Keratinocyte (primary cell): ENCODE data around the gene SEC23A. TPM values are rescaled to one million over a fixed set of nuclear protein-coding genes. Genes with fewer than 3 reads are reported as not detected.
A peak's percentile ranks its signal among the peaks of the same experiment; 100 is the strongest.

Experiments used
- DNase-seq: peaks from one replicate; pipeline ENCODE4 v3.0.0-alpha.2; 2011; ENCODE audit warnings: low read depth, missing footprints, low spot score
- FAIRE-seq: peaks from 2 replicates; lab custom pipeline; 2011; peaks lifted over from hg19 to GRCh38; lab: Jason Lieb, UNC
- H2AFZ ChIP-seq: 2 replicates; pipeline ENCODE4 v1.6.0; 2012; ENCODE audit warnings: low read length, control low read depth, inconsistent platforms; ENCODE audit not compliant: control insufficient read depth
- H3K27ac ChIP-seq: 2 replicates; pipeline ENCODE4 v1.5.1; 2011; ENCODE audit warnings: low read length; ENCODE audit not compliant: control insufficient read depth, insufficient read depth
- H3K27me3 ChIP-seq: 3 replicates; pipeline ENCODE4 v1.6.0; 2011; ENCODE audit warnings: low read length; ENCODE audit not compliant: control insufficient read depth, insufficient read depth; ENCODE audit errors: extremely low read depth
- H3K36me3 ChIP-seq, 2 experiments: 2 replicates in 1 of 2; 3 replicates in 1 of 2; pipeline ENCODE4 v1.5.1; 2011; ENCODE audit warnings: low read length in 2 of 2, mild to moderate bottlenecking in 1 of 2; ENCODE audit not compliant: control insufficient read depth in 2 of 2, insufficient read depth in 2 of 2; ENCODE audit errors: extremely low read depth in 1 of 2
- H3K4me1 ChIP-seq: 3 replicates; pipeline ENCODE4 v1.5.1; 2011; ENCODE audit warnings: low read length; ENCODE audit not compliant: control insufficient read depth, insufficient read depth; ENCODE audit errors: extremely low read depth
- H3K4me2 ChIP-seq: 3 replicates; pipeline ENCODE4 v1.6.0; 2011; ENCODE audit warnings: low read depth, low read length; ENCODE audit not compliant: control insufficient read depth, insufficient read depth; ENCODE audit errors: extremely low read depth
- H3K4me3 ChIP-seq, 3 experiments: fragments of 200-600 bp in 1 of 3; sonication (generic) in 1 of 3; 2 replicates in 2 of 3; 3 replicates in 1 of 3; pipeline ENCODE4 v1.5.1; 2011 to 2016; ENCODE audit warnings: low read length in 3 of 3, mild to moderate bottlenecking in 3 of 3, control low read depth in 2 of 3, inconsistent platforms in 1 of 3, low read depth in 1 of 3, mixed read lengths in 1 of 3, mixed run types in 1 of 3, moderate library complexity in 1 of 3; ENCODE audit not compliant: control insufficient read depth in 2 of 3, insufficient read depth in 2 of 3; ENCODE audit errors: extremely low read depth in 1 of 3
- H3K79me2 ChIP-seq: 2 replicates; pipeline ENCODE4 v1.6.0; 2012; ENCODE audit warnings: low read length; ENCODE audit not compliant: control insufficient read depth, insufficient read depth
- H3K9ac ChIP-seq: 3 replicates; pipeline ENCODE4 v1.6.0; 2011; ENCODE audit warnings: low read length; ENCODE audit not compliant: control insufficient read depth, insufficient read depth; ENCODE audit errors: extremely low read depth
- H3K9me1 ChIP-seq: 3 replicates; pipeline ENCODE4 v1.6.0; 2011; ENCODE audit warnings: low read length; ENCODE audit not compliant: control insufficient read depth, insufficient read depth; ENCODE audit errors: extremely low read depth
- H3K9me3 ChIP-seq: 2 replicates; pipeline ENCODE4 v1.5.1; 2012; ENCODE audit warnings: low read depth, low read length; ENCODE audit not compliant: control insufficient read depth
- H4K20me1 ChIP-seq: 3 replicates; pipeline ENCODE4 v1.6.0; 2011; ENCODE audit warnings: low read length; ENCODE audit not compliant: control insufficient read depth, insufficient read depth; ENCODE audit errors: extremely low read depth
- EZH2 ChIP-seq: IDR thresholded peaks from one replicate; pipeline ENCODE4 v1.6.1; 2012; ENCODE audit warnings: inconsistent platforms, mild to moderate bottlenecking, low read length, moderate library complexity
- dilution Hi-C: fragments of 300-500 bp; cut with MboI; formaldehyde crosslinking; loops from one replicate; pipeline ENCODE4 v1.7.0; 2020; ENCODE audit warnings: low sequenced_read_pairs; ENCODE audit not compliant: extremely low pct_ligation_motif_present
- polyA plus RNA-seq, 5 experiments: library from polyadenylated mRNA; depleted of rRNA in 3 of 5; stranded (reverse) in 3 of 5; stranded (forward) in 1 of 5; unstranded in 1 of 5; fragments of >200 nt; gene quantifications; 1 replicate in 1 of 5; 2 replicates in 3 of 5; 3 replicates in 1 of 5; pipeline versions ENCODE4 v1.2.1 to v1.2.3, GENCODE V29; 2011 to 2012; ENCODE audit warnings: missing spikeins in 2 of 5, low read depth in 1 of 5, low replicate concordance in 1 of 5
- TF ChIP-seq, protein P1 (sequence below), 3 experiments: IDR thresholded peaks in 1 of 3; conservative IDR thresholded peaks in 1 of 3; optimal IDR thresholded peaks in 1 of 3; 2 replicates in 2 of 3; 3 replicates in 1 of 3; pipeline versions ENCODE3 to v1.5.1; 2011; ENCODE audit warnings: low read length in 3 of 3, mild to moderate bottlenecking in 3 of 3, moderate library complexity in 2 of 3, control low read depth in 1 of 3, inconsistent platforms in 1 of 3; ENCODE audit not compliant: insufficient read depth in 2 of 3; ENCODE audit errors: extremely low read depth in 1 of 3

The SEC23A gene
- polyA plus RNA-seq, 1 donor (not counting 4 experiments of a cell fraction or from before 2014, with no cell fraction given) = 79.6 TPM

DNA sequence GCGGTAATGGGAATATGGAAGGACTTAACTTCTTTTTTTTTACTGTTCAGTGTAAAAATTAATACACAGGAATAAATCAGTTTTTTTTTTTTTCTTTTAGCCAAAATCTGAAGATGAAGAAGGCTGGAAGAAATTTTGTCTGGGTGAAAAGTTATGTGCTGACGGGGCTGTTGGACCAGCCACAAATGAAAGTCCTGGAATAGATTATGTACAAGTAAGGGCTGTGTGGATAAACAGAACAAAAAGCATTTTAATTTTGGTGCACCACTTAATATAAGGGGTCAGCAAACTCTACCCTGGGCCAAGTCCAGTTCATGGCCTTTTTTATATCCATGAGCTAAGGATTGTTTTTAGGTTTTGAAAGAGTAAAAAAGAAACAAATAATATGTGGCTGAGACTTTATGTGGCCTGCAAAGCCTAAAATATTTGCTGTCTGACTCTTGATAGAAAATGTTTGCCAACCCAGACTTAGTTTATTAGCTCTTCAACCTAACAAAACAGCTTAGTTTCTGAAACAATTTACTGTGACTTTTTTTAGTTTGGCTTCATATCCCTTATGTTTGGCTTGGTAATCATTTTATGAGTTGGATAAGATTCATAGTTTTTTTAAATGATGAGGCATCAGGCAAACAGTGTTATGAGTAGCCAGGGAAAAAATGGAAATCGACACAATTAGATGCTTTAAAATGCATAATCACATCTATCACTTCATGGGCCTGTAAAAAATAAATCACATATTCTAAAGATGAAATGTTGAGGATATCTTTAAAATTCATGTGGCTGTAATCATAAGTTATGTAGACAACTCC lies 19.5 kb upstream of the SEC23A start:
- Histone ChIP-seq H3K4me2 (no peak overlapping the region), H3K9me1 (no peaks in the 10 kb centered on the region), H3K27me3 (no peaks in the 10 kb centered on the region), H3K9ac (no peak overlapping the region), H3K4me3 (no peak overlapping the region), H3K9me3 (no peaks in the 10 kb centered on the region), H2AFZ (no peak overlapping the region), H3K27ac (no peak overlapping the region), H3K79me2 (no peaks in the 10 kb centered on the region), H3K36me3 (peaks cover 10% of the 10 kb centered on the region in 2 experiments), H4K20me1 (no peaks in the 10 kb centered on the region), H3K4me1 (no peaks in the 10 kb centered on the region)
- dilution Hi-C loops = no loop called here
- DNase-seq = no peak
- FAIRE-seq = no peak
- TF ChIP-seq EZH2 = no peak
- TF ChIP-seq, protein P1, sequence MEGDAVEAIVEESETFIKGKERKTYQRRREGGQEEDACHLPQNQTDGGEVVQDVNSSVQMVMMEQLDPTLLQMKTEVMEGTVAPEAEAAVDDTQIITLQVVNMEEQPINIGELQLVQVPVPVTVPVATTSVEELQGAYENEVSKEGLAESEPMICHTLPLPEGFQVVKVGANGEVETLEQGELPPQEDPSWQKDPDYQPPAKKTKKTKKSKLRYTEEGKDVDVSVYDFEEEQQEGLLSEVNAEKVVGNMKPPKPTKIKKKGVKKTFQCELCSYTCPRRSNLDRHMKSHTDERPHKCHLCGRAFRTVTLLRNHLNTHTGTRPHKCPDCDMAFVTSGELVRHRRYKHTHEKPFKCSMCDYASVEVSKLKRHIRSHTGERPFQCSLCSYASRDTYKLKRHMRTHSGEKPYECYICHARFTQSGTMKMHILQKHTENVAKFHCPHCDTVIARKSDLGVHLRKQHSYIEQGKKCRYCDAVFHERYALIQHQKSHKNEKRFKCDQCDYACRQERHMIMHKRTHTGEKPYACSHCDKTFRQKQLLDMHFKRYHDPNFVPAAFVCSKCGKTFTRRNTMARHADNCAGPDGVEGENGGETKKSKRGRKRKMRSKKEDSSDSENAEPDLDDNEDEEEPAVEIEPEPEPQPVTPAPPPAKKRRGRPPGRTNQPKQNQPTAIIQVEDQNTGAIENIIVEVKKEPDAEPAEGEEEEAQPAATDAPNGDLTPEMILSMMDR (optimal IDR thresholded peaks at IDR 0.05 in 1 of 3, IDR thresholded peaks at IDR 0.05 in 1 of 3, conservative IDR thresholded peaks at IDR 0.05 in 1 of 3; ENCODE audit: extremely low read depth in 1 of 3, insufficient read depth in 2 of 3, low read length in 3 of 3) = no peak

DNA sequence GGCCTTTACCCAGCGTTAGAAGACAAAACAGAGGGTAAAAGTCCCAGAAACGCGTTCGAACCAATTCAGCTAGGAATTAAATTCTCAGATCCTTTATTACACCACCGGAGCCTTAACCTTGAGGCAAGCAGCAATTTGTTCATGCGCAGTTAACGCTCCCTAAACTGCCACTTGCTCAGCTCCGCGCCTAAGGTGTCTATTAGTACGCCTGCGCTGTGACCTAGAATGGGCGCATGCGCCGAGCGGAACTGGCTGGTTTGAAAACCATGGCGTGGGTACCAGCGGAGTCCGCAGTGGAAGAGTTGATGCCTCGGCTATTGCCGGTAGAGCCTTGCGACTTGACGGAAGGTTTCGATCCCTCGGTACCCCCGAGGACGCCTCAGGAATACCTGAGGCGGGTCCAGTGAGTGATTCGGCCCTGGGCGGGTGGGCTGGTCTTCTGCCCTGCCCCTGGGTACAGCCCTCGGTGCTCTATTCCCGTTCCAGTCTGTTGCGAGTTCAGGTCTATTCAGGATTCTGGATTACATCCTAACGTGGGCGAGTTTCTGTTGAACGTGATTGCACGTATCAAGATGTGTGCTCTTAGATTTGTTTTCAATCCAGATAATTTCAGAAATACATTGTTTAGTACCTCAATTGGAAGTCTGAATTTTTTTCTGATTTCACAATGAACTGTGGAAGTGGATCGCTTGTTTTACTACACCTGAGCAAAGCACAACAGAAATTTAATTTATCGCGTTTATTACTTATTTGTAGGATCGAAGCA lies 11.2 kb upstream of the SEC23A start, which contains the start of gene GEMIN2:
Gene GEMIN2, plus strand, starts transcription at position 251 of the 766 bp plus-strand sequence. Its CDS starts 16 bp downstream, at position 267.
- H3K27ac ChIP-seq = peak within 1 kb of the TSS; percentile 77
- dilution Hi-C loops = no loop called here
- H3K4me1 ChIP-seq = peaks cover 12% of the 10 kb centered on the region
- peak; percentile 93 for FAIRE-seq
- peak within 1 kb of the TSS; percentile 84 to 99 (median 99) for H3K4me3 ChIP-seq
- H2AFZ ChIP-seq = peak within 1 kb of the TSS; percentile 99
- H3K9me1 ChIP-seq = no peaks in the 10 kb centered on the region
- no peaks in the 10 kb centered on the region for H3K27me3 ChIP-seq
- no peak for TF ChIP-seq EZH2
- TF ChIP-seq, protein P1 (optimal IDR thresholded peaks at IDR 0.05 in 1 of 3, IDR thresholded peaks at IDR 0.05 in 1 of 3, conservative IDR thresholded peaks at IDR 0.05 in 1 of 3; ENCODE audit: extremely low read depth in 1 of 3, insufficient read depth in 2 of 3, low read length in 3 of 3) = no peak
- H3K9me3 ChIP-seq = no peaks in the 10 kb centered on the region
- H3K4me2 ChIP-seq = peak within 1 kb of the TSS; percentile 99
- peak; percentile 50 for DNase-seq
- H3K79me2 ChIP-seq = peaks cover 17% of the 10 kb centered on the region
- no peaks in the 10 kb centered on the region for H4K20me1 ChIP-seq
- H3K36me3 ChIP-seq = peaks cover 0 to 10% of the 10 kb centered on the region in 2 experiments
- H3K9ac ChIP-seq = peak within 1 kb of the TSS; percentile 86
